Large intestine (tissue), 1 donor: ENCODE results near the gene STRADB. TPM values are rescaled to one million over a fixed set of nuclear protein-coding genes. Genes with fewer than 3 reads are reported as not detected.

Experiments
- polyA plus RNA-seq: library from polyadenylated mRNA; unstranded; fragments of 120-200 nt; gene quantifications from one replicate; pipeline ENCODE4 v1.2.1, GENCODE V29; 2013

STRADB gene
- polyA plus RNA-seq, 1 donor, result 65.5 TPM

Other genes with a start within 250 kb of the STRADB start
- gene CASP8, start 191.2 kb upstream of the STRADB start, polyA plus RNA-seq, result 40.2 TPM
- gene FLACC1, start 94.4 kb upstream of the STRADB start, polyA plus RNA-seq, result 0.76 TPM
- gene TRAK2, start 282 bp upstream of the STRADB start, polyA plus RNA-seq, result 24.5 TPM
- gene TMEM237, start 191.8 kb downstream of the STRADB start, polyA plus RNA-seq, result 15.4 TPM
- gene MPP4, start 246.9 kb downstream of the STRADB start, polyA plus RNA-seq, result 0.24 TPM